ENCODE measurements around the gene ZNF407.

ZNF407 gene

GRCh38 chr18:75047240-75047961, 449.7 kb downstream of the ZNF407 start:
- WGBS (ENCODE audit: insufficient coverage), result 99% methylated on average over 10 of the region's 12 CpGs
- H3K27me3 ChIP-seq (replicated peaks in 2 of 5; ENCODE audit: control insufficient read depth in 4 of 5, insufficient read depth in 5 of 5, low read length in 4 of 5), result no peaks in the 10 kb centered on the region
- H3K36me3 ChIP-seq (ENCODE audit: control insufficient read depth in 4 of 4, insufficient read depth in 4 of 4, low read length in 3 of 4), result peaks cover 0 to 3% (median 0%) of the 10 kb centered on the region in 4 experiments
- DNase-seq, result no peak
- ChIA-PET CTCF (no interaction called here), POLR2A (no interaction called here)
- H3K27ac ChIP-seq (ENCODE audit: insufficient read depth in 1 of 2, low read depth in 1 of 2, low read length in 2 of 2, poor library complexity in 1 of 2, severe bottlenecking in 2 of 2), result no peak overlapping the region
- peaks cover 0 to 8% (median 0%) of the 10 kb centered on the region in 5 experiments for H3K9me3 ChIP-seq (ENCODE audit: control extremely low read depth in 1 of 5, control insufficient read depth in 4 of 5, insufficient read depth in 2 of 5, low read depth in 1 of 5, low read length in 4 of 5)
- H3K4me3 ChIP-seq (ENCODE audit: control insufficient read depth in 1 of 7, extremely low read depth in 1 of 7, insufficient read depth in 4 of 7, low read depth in 2 of 7, low read length in 6 of 7), result no peak overlapping the region
- no peaks in the 10 kb centered on the region for H3K4me1 ChIP-seq (ENCODE audit: control extremely low read depth in 1 of 4, control insufficient read depth in 4 of 4, insufficient read depth in 4 of 4, low read length in 3 of 4)

DNA sequence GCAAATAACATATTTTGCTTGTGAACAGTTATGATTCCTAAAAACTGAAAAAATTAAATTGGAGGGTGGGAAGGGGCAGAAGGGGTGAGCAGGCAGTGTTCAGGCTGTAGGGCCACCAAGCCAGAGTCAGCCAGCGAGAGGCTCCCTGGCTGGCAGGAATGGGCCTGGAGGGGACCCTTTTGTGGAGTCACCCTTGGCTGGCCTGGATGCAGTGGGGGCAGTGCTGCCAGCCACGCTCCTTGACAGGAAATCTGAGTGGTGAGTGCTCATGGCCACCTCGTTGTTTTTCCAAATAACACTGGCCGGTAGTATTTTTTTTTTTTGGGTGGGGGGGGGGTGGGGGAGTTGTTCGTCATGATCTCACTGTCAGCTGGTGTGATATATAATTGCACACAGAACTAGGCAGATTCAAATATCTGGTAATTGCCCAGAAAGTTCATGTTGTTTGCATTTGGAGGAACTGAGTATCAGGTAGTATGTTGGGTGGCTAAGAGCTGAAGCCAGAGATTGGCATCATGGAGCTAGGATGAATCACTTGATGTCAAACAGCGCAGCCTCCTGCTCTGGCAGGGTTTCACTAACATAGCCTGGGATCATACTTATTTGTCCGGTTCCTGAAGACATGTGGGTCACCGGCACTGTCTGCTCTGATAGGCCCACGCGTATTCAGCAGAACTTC, 451.2 kb downstream of the ZNF407 start:
- no peak overlapping the region for H3K27ac ChIP-seq (ENCODE audit: insufficient read depth in 1 of 2, low read depth in 1 of 2, low read length in 2 of 2, poor library complexity in 1 of 2, severe bottlenecking in 2 of 2)
- CTCF ChIA-PET, result no interaction called here
- H3K36me3 ChIP-seq (ENCODE audit: control insufficient read depth in 4 of 4, insufficient read depth in 4 of 4, low read length in 3 of 4), result no peaks in the 10 kb centered on the region
- no peaks in the 10 kb centered on the region for H3K4me1 ChIP-seq (ENCODE audit: control extremely low read depth in 1 of 4, control insufficient read depth in 4 of 4, insufficient read depth in 4 of 4, low read length in 3 of 4)
- no peak overlapping the region for H3K4me3 ChIP-seq (ENCODE audit: control insufficient read depth in 1 of 7, extremely low read depth in 1 of 7, insufficient read depth in 4 of 7, low read depth in 2 of 7, low read length in 6 of 7)
- H3K9me3 ChIP-seq (ENCODE audit: control extremely low read depth in 1 of 5, control insufficient read depth in 4 of 5, insufficient read depth in 2 of 5, low read depth in 1 of 5, low read length in 4 of 5), result peaks cover 0 to 4% (median 0%) of the 10 kb centered on the region in 5 experiments
- POLR2A ChIA-PET, result no interaction called here
- WGBS (ENCODE audit: insufficient coverage), result 96% methylated on average over 10 of the region's 10 CpGs
- H3K27me3 ChIP-seq (replicated peaks in 2 of 5; ENCODE audit: control insufficient read depth in 4 of 5, insufficient read depth in 5 of 5, low read length in 4 of 5), result no peaks in the 10 kb centered on the region
- no peak for DNase-seq

- Histone ChIP-seq H3K9me3 (ENCODE audit: control extremely low read depth in 1 of 5, control insufficient read depth in 4 of 5, insufficient read depth in 2 of 5, low read depth in 1 of 5, low read length in 4 of 5) (peaks cover 0 to 4% (median 0%) of the 10 kb centered on the region in 5 experiments), H3K4me3 (ENCODE audit: control insufficient read depth in 1 of 7, extremely low read depth in 1 of 7, insufficient read depth in 4 of 7, low read depth in 2 of 7, low read length in 6 of 7) (no peak overlapping the region), H3K36me3 (ENCODE audit: control insufficient read depth in 4 of 4, insufficient read depth in 4 of 4, low read length in 3 of 4) (no peaks in the 10 kb centered on the region), H3K27ac (ENCODE audit: insufficient read depth in 1 of 2, low read depth in 1 of 2, low read length in 2 of 2, poor library complexity in 1 of 2, severe bottlenecking in 2 of 2) (no peak overlapping the region), H3K27me3 (replicated peaks in 2 of 5; ENCODE audit: control insufficient read depth in 4 of 5, insufficient read depth in 5 of 5, low read length in 4 of 5) (no peaks in the 10 kb centered on the region), H3K4me1 (ENCODE audit: control extremely low read depth in 1 of 4, control insufficient read depth in 4 of 4, insufficient read depth in 4 of 4, low read length in 3 of 4) (no peaks in the 10 kb centered on the region)
- ChIA-PET CTCF (no interaction called here), POLR2A (no interaction called here)
- no peak for DNase-seq
- 85% methylated on average over 2 of the region's 4 CpGs for WGBS (ENCODE audit: insufficient coverage)
Measured at GRCh38 chr18:75049455-75049789, 451.8 kb downstream of the ZNF407 start.

DNA sequence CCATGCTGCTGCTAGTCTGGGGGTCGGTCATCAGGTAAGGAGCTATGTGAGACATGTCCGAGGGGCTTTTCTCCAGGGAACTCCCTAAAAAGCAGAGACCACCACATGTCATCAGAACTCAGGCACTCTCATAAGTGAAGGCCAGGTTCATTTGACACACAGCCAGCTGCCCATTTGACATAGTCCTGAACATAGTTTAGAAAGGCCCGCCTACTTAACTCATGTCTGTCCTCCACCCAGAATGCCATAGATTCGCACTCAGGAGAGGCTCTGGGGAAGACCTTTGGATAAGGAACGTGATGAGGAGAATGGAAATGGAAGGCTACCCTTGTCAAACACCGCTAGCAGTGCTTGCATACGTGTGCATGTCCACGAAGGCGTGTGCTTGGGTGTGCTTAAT, 454.1 kb downstream of the ZNF407 start:
- CTCF ChIA-PET, result interaction anchor here (1.2 kb wide), 1 partner anchor 10 kb away, joined by 4 read pairs; no protein-coding TSS in a partner anchor

GRCh38 chr18:75052475-75052874, 454.8 kb downstream of the ZNF407 start:
- H3K4me1 ChIP-seq (ENCODE audit: control extremely low read depth in 1 of 4, control insufficient read depth in 4 of 4, insufficient read depth in 4 of 4, low read length in 3 of 4), result no peaks in the 10 kb centered on the region
- WGBS (ENCODE audit: insufficient coverage), result 100% methylated on average over 11 of the region's 13 CpGs
- peaks cover 0 to 4% (median 0%) of the 10 kb centered on the region in 5 experiments for H3K9me3 ChIP-seq (ENCODE audit: control extremely low read depth in 1 of 5, control insufficient read depth in 4 of 5, insufficient read depth in 2 of 5, low read depth in 1 of 5, low read length in 4 of 5)
- H3K4me3 ChIP-seq (ENCODE audit: control insufficient read depth in 1 of 7, extremely low read depth in 1 of 7, insufficient read depth in 4 of 7, low read depth in 2 of 7, low read length in 6 of 7), result no peak overlapping the region
- CTCF ChIA-PET, result interaction anchor here (1.2 kb wide), 1 partner anchor 11 kb away, joined by 4 read pairs; no protein-coding TSS in a partner anchor
- H3K27ac ChIP-seq (ENCODE audit: insufficient read depth in 1 of 2, low read depth in 1 of 2, low read length in 2 of 2, poor library complexity in 1 of 2, severe bottlenecking in 2 of 2), result no peak overlapping the region
- H3K36me3 ChIP-seq (ENCODE audit: control insufficient read depth in 4 of 4, insufficient read depth in 4 of 4, low read length in 3 of 4), result no peaks in the 10 kb centered on the region
- H3K27me3 ChIP-seq (replicated peaks in 2 of 5; ENCODE audit: control insufficient read depth in 4 of 5, insufficient read depth in 5 of 5, low read length in 4 of 5), result no peaks in the 10 kb centered on the region
- POLR2A ChIA-PET, result interaction anchor here (0.8 kb wide), 1 partner anchor 11 kb away, joined by 3 read pairs; no protein-coding TSS in a partner anchor
- DNase-seq, result no peak

More for the DNA sequence above, 454.1 kb downstream of the ZNF407 start:
- Histone ChIP-seq H3K27ac (ENCODE audit: insufficient read depth in 1 of 2, low read depth in 1 of 2, low read length in 2 of 2, poor library complexity in 1 of 2, severe bottlenecking in 2 of 2) (no peak overlapping the region), H3K4me1 (ENCODE audit: control extremely low read depth in 1 of 4, control insufficient read depth in 4 of 4, insufficient read depth in 4 of 4, low read length in 3 of 4) (no peaks in the 10 kb centered on the region), H3K4me3 (ENCODE audit: control insufficient read depth in 1 of 7, extremely low read depth in 1 of 7, insufficient read depth in 4 of 7, low read depth in 2 of 7, low read length in 6 of 7) (no peak overlapping the region), H3K36me3 (ENCODE audit: control insufficient read depth in 4 of 4, insufficient read depth in 4 of 4, low read length in 3 of 4) (no peaks in the 10 kb centered on the region), H3K27me3 (replicated peaks in 2 of 5; ENCODE audit: control insufficient read depth in 4 of 5, insufficient read depth in 5 of 5, low read length in 4 of 5) (no peaks in the 10 kb centered on the region), H3K9me3 (ENCODE audit: control extremely low read depth in 1 of 5, control insufficient read depth in 4 of 5, insufficient read depth in 2 of 5, low read depth in 1 of 5, low read length in 4 of 5) (peaks cover 0 to 4% (median 0%) of the 10 kb centered on the region in 5 experiments)
- WGBS (ENCODE audit: insufficient coverage), result 96% methylated on average over 7 of the region's 9 CpGs
- POLR2A ChIA-PET, result no interaction called here
- DNase-seq, result no peak

DNA sequence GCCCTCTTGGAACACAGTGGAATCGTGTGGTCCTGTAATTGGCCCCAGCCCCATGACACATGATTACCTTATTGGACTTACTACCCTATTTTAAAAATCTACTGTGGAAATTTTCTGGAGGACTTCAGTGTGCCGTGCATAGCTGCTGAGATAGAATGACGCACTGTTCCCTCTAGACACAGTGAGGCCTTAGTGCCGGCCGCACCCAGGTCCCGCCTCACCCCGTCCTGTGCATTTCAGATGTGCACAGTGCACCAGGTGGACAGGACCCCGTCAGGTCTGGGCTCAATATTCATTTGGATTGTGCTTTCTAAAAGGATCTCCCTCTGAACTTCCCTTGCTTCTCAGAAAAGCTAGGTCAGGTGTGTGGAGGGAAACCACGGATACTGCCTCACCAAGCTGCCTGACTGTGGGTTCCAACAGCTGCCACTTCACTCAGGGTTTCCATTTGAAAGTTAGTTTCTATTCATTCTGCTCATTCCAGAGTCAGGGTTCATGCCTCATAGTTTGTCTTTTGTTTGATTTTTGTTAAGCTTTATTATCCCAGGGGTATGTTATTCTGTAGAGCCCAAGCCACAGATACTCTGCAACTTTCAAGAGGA, 455.5 kb downstream of the ZNF407 start:
- H3K36me3 ChIP-seq (ENCODE audit: control insufficient read depth in 4 of 4, insufficient read depth in 4 of 4, low read length in 3 of 4), result no peaks in the 10 kb centered on the region
- no peak for DNase-seq
- ChIA-PET POLR2A (no interaction called here), CTCF (interaction anchor here (1.2 kb wide), 1 partner anchor 12 kb away, joined by 4 read pairs; no protein-coding TSS in a partner anchor)
- H3K4me1 ChIP-seq (ENCODE audit: control extremely low read depth in 1 of 4, control insufficient read depth in 4 of 4, insufficient read depth in 4 of 4, low read length in 3 of 4), result no peaks in the 10 kb centered on the region
- 100% methylated on average over 7 of the region's 9 CpGs for WGBS (ENCODE audit: insufficient coverage)
- H3K9me3 ChIP-seq (ENCODE audit: control extremely low read depth in 1 of 5, control insufficient read depth in 4 of 5, insufficient read depth in 2 of 5, low read depth in 1 of 5, low read length in 4 of 5), result peaks cover 0 to 4% (median 0%) of the 10 kb centered on the region in 5 experiments
- no peak overlapping the region for H3K4me3 ChIP-seq (ENCODE audit: control insufficient read depth in 1 of 7, extremely low read depth in 1 of 7, insufficient read depth in 4 of 7, low read depth in 2 of 7, low read length in 6 of 7)
- H3K27me3 ChIP-seq (replicated peaks in 2 of 5; ENCODE audit: control insufficient read depth in 4 of 5, insufficient read depth in 5 of 5, low read length in 4 of 5), result no peaks in the 10 kb centered on the region
- H3K27ac ChIP-seq (ENCODE audit: insufficient read depth in 1 of 2, low read depth in 1 of 2, low read length in 2 of 2, poor library complexity in 1 of 2, severe bottlenecking in 2 of 2), result no peak overlapping the region

DNA sequence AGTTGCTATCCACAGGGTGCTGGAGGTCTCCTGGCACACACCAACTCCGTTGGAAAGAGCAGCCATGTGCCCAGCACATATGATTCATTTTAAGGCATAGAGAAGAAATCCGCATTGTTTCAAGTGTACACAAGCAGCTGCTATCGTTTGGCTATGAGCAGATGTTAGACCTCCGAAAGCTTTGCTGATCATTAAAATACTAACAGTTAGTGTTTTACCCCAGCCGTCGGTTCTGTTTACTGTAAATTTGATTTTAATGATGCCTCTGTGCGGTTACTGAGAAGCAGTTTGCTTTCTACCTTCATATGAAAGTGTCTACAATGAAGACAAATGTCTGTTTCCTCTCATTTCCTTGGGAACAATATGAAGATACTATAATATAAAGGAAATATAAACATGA, 456.4 kb downstream of the ZNF407 start:
- POLR2A ChIA-PET, result no interaction called here

More for the DNA sequence above, 456.4 kb downstream of the ZNF407 start:
- Histone ChIP-seq H3K4me1 (ENCODE audit: control extremely low read depth in 1 of 4, control insufficient read depth in 4 of 4, insufficient read depth in 4 of 4, low read length in 3 of 4) (no peaks in the 10 kb centered on the region), H3K36me3 (ENCODE audit: control insufficient read depth in 4 of 4, insufficient read depth in 4 of 4, low read length in 3 of 4) (peaks cover 0 to 2% (median 0%) of the 10 kb centered on the region in 4 experiments), H3K9me3 (ENCODE audit: control extremely low read depth in 1 of 5, control insufficient read depth in 4 of 5, insufficient read depth in 2 of 5, low read depth in 1 of 5, low read length in 4 of 5) (peaks cover 0 to 4% (median 0%) of the 10 kb centered on the region in 5 experiments), H3K4me3 (ENCODE audit: control insufficient read depth in 1 of 7, extremely low read depth in 1 of 7, insufficient read depth in 4 of 7, low read depth in 2 of 7, low read length in 6 of 7) (no peak overlapping the region), H3K27me3 (replicated peaks in 2 of 5; ENCODE audit: control insufficient read depth in 4 of 5, insufficient read depth in 5 of 5, low read length in 4 of 5) (no peaks in the 10 kb centered on the region), H3K27ac (ENCODE audit: insufficient read depth in 1 of 2, low read depth in 1 of 2, low read length in 2 of 2, poor library complexity in 1 of 2, severe bottlenecking in 2 of 2) (no peak overlapping the region)
- WGBS (ENCODE audit: insufficient coverage), result 100% methylated on average over 4 of the region's 7 CpGs
- CTCF ChIA-PET, result no interaction called here
- DNase-seq, result no peak
